GM12878 (cell line): ENCODE measurements around the gene STKLD1. TPM values are rescaled to one million over a fixed set of nuclear protein-coding genes. Genes with fewer than 3 reads are reported as not detected.

Source experiments
- BRCA1 ChIP-seq: IDR thresholded peaks from 2 replicates; pipeline ENCODE4 v1.6.1; 2011; ENCODE audit warnings: low read depth, low read length, improper control_type of control experiment
- CBX5 ChIP-seq: sonication (generic); IDR thresholded peaks from 2 replicates; pipeline ENCODE4 v1.6.1; 2016; ENCODE audit warnings: low read depth, moderate library complexity, mild to moderate bottlenecking, inconsistent platforms
- CHD1 ChIP-seq: IDR thresholded peaks from 2 replicates; pipeline ENCODE4 v1.6.1; 2012; ENCODE audit warnings: low read depth, low read length, improper control_type of control experiment
- FOXM1 ChIP-seq: IDR thresholded peaks from 2 replicates; pipeline ENCODE4 v1.6.1; 2012; ENCODE audit warnings: low read depth, mild to moderate bottlenecking, inconsistent platforms, low read length, moderate library complexity
- GABPA ChIP-seq: IDR thresholded peaks from 2 replicates; pipeline ENCODE4 v1.6.1; 2014; ENCODE audit warnings: antibody characterized with exemption, low read depth, mild to moderate bottlenecking, inconsistent platforms
- MEF2A ChIP-seq: IDR thresholded peaks from 2 replicates; pipeline ENCODE4 v1.6.1; 2011; ENCODE audit warnings: low read depth, mild to moderate bottlenecking, low read length, moderate library complexity; ENCODE audit not compliant: insufficient read depth
- PAX5 ChIP-seq: IDR thresholded peaks from 2 replicates; pipeline ENCODE4 v1.6.1; 2011; ENCODE audit warnings: low read depth, low read length, borderline replicate concordance
- POLR2A ChIP-seq: IDR thresholded peaks from 2 replicates; pipeline ENCODE4 v1.6.1; 2011; ENCODE audit warnings: low read depth, mild to moderate bottlenecking, low read length
- RAD51 ChIP-seq: fragments of 450-650 bp; IDR thresholded peaks from 2 replicates; pipeline ENCODE4 v1.6.1; 2016; ENCODE audit warnings: moderate library complexity, mild to moderate bottlenecking, inconsistent platforms
- SMAD1 ChIP-seq: fragments of 450-650 bp; IDR thresholded peaks from 2 replicates; pipeline ENCODE4 v1.6.1; 2018; ENCODE audit warnings: mild to moderate bottlenecking, low read depth; ENCODE audit not compliant: partially characterized antibody
- SUZ12 ChIP-seq: fragments of 200-600 bp; sonication (generic); IDR thresholded peaks from one replicate; pipeline ENCODE4 v1.6.1; 2018; ENCODE audit warnings: antibody characterized with exemption, mild to moderate bottlenecking; ENCODE audit not compliant: unreplicated experiment
- TAF1 ChIP-seq: IDR thresholded peaks from 2 replicates; pipeline ENCODE4 v1.6.1; 2011; ENCODE audit warnings: mild to moderate bottlenecking, low read depth, low read length, borderline replicate concordance
- ZNF217 ChIP-seq: fragments of 450-650 bp; IDR thresholded peaks from 2 replicates; pipeline ENCODE4 v1.6.1; 2017; ENCODE audit warnings: antibody characterized with exemption, mild to moderate bottlenecking
- polyA plus RNA-seq, 11 experiments: library from polyadenylated mRNA; depleted of rRNA in 4 of 11; unstranded in 6 of 11; stranded (reverse) in 5 of 11; fragments of >200 nt; fragmentation: Nextera tagmentation in 4 of 11; fragmentation: Illumina TruSeq in 1 of 11; extraction: Ambion mirVana in 4 of 11; extraction: Trizol in 1 of 11; gene quantifications; 1 replicate in 1 of 11; 2 replicates in 10 of 11; pipeline versions ENCODE4 v1.2.1 to v1.2.3, GENCODE V29; 2011 to 2016; ENCODE audit warnings: inconsistent platforms in 2 of 11, missing spikeins in 2 of 11, low read depth in 1 of 11
- total RNA-seq, 4 experiments: library from RNA; depleted of rRNA in 3 of 4; stranded (reverse); fragments of >200 nt in 3 of 4; fragmentation: Illumina TruSeq in 1 of 4; extraction: Trizol in 1 of 4; gene quantifications; 2 replicates each; pipeline versions ENCODE4 v1.2.1 to v1.2.3, GENCODE V29; 2013 to 2021
- TF ChIP-seq, protein P1 (sequence below): fragments of 450-650 bp; IDR thresholded peaks from 2 replicates; pipeline ENCODE4 v1.6.1; 2016; ENCODE audit warnings: mild to moderate bottlenecking
- TF ChIP-seq, protein P2 (sequence below): IDR thresholded peaks from 2 replicates; pipeline ENCODE4 v1.6.1; 2011; ENCODE audit warnings: borderline replicate concordance, low read depth, mild to moderate bottlenecking, moderate library complexity, mixed read lengths, low read length; ENCODE audit not compliant: insufficient read depth; ENCODE audit errors: extremely low read length
- TF ChIP-seq, protein P3 (sequence below): fragments of 450-650 bp; IDR thresholded peaks from 2 replicates; pipeline ENCODE4 v1.6.1; 2017; ENCODE audit warnings: borderline replicate concordance
- TF ChIP-seq, protein P4 (sequence below): IDR thresholded peaks from 2 replicates; pipeline ENCODE4 v1.6.1; 2012; ENCODE audit warnings: mild to moderate bottlenecking, low read depth, low read length
- TF ChIP-seq, protein P5 (sequence below): IDR thresholded peaks from 2 replicates; pipeline ENCODE4 v1.6.1; 2011; ENCODE audit warnings: borderline replicate concordance, low read depth, mild to moderate bottlenecking, moderate library complexity, low read length; ENCODE audit not compliant: insufficient read depth, poor library complexity, severe bottlenecking

The STKLD1 gene
- total and polyA plus RNA-seq, 10 of the 15 experiments (the other 5 are each of a cell fraction or from before 2014, with no cell fraction given): 0.07 to 0.40 (median 0.29) TPM; not detected in 4

DNA sequence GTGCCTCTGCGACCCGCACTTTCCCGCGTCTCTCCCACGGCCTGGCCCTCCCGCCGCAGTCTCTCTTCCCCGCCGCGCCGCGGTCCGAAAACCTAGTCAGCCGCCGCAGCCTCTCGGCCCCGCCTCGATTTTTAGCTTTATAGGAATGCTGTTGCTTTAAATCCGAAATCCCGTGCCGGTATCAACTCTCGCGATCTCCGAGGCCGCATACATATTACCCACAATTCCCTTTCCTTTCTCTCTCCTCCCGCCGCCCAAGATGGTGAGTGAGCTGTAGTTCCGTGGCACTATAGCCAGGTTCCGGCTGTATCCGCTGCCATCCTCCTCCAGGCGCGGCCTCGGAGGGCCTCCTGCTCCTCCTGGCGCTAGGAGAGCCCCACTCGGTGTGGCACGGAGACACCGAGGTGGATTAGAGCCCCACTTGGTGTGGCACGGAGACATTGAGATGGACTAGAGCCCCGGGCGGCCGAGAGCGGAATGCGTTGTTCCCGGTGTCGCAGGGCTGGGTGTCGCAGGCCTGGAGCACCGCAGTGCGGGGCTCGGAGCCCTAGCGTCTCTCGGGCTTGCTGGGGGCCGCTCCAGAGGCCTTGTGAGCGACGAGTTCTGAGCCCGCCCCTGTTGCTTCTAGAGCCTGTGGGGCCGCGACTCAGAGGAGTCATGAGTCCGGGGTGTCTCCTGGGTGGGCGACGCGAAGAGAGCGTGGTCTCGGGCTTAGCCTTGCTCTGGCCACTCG is 28.0 kb upstream of the STKLD1 start, which contains the start of the genes MED22 and RPL7A (continued):
- TF ChIP-seq, protein P1, sequence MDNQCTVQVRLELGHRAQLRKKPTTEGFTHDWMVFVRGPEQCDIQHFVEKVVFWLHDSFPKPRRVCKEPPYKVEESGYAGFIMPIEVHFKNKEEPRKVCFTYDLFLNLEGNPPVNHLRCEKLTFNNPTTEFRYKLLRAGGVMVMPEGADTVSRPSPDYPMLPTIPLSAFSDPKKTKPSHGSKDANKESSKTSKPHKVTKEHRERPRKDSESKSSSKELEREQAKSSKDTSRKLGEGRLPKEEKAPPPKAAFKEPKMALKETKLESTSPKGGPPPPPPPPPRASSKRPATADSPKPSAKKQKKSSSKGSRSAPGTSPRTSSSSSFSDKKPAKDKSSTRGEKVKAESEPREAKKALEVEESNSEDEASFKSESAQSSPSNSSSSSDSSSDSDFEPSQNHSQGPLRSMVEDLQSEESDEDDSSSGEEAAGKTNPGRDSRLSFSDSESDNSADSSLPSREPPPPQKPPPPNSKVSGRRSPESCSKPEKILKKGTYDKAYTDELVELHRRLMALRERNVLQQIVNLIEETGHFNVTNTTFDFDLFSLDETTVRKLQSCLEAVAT: peak; percentile 89
- TF ChIP-seq BRCA1 (peak; percentile 92), MEF2A (no peak), PAX5 (peak; percentile 40), RAD51 (no peak), GABPA (0 out of 2 replicates have a peak, but pooled peaks have one; percentile 35), FOXM1 (peak; percentile 78), CBX5 (no peak), POLR2A (peak; percentile 99), SMAD1 (peak; percentile 92), SUZ12 (no peak), ZNF217 (no peak), TAF1 (peak; percentile 100), CHD1 (peak; percentile 90)
- TF ChIP-seq, protein P2, sequence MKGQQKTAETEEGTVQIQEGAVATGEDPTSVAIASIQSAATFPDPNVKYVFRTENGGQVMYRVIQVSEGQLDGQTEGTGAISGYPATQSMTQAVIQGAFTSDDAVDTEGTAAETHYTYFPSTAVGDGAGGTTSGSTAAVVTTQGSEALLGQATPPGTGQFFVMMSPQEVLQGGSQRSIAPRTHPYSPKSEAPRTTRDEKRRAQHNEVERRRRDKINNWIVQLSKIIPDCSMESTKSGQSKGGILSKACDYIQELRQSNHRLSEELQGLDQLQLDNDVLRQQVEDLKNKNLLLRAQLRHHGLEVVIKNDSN: no peak
- TF ChIP-seq, protein P3, sequence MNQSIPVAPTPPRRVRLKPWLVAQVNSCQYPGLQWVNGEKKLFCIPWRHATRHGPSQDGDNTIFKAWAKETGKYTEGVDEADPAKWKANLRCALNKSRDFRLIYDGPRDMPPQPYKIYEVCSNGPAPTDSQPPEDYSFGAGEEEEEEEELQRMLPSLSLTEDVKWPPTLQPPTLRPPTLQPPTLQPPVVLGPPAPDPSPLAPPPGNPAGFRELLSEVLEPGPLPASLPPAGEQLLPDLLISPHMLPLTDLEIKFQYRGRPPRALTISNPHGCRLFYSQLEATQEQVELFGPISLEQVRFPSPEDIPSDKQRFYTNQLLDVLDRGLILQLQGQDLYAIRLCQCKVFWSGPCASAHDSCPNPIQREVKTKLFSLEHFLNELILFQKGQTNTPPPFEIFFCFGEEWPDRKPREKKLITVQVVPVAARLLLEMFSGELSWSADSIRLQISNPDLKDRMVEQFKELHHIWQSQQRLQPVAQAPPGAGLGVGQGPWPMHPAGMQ: peak; percentile 86
- TF ChIP-seq, protein P4, sequence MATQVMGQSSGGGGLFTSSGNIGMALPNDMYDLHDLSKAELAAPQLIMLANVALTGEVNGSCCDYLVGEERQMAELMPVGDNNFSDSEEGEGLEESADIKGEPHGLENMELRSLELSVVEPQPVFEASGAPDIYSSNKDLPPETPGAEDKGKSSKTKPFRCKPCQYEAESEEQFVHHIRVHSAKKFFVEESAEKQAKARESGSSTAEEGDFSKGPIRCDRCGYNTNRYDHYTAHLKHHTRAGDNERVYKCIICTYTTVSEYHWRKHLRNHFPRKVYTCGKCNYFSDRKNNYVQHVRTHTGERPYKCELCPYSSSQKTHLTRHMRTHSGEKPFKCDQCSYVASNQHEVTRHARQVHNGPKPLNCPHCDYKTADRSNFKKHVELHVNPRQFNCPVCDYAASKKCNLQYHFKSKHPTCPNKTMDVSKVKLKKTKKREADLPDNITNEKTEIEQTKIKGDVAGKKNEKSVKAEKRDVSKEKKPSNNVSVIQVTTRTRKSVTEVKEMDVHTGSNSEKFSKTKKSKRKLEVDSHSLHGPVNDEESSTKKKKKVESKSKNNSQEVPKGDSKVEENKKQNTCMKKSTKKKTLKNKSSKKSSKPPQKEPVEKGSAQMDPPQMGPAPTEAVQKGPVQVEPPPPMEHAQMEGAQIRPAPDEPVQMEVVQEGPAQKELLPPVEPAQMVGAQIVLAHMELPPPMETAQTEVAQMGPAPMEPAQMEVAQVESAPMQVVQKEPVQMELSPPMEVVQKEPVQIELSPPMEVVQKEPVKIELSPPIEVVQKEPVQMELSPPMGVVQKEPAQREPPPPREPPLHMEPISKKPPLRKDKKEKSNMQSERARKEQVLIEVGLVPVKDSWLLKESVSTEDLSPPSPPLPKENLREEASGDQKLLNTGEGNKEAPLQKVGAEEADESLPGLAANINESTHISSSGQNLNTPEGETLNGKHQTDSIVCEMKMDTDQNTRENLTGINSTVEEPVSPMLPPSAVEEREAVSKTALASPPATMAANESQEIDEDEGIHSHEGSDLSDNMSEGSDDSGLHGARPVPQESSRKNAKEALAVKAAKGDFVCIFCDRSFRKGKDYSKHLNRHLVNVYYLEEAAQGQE: peak; percentile 56; the same call in 1 of the 2 replicates
- TF ChIP-seq, protein P5, sequence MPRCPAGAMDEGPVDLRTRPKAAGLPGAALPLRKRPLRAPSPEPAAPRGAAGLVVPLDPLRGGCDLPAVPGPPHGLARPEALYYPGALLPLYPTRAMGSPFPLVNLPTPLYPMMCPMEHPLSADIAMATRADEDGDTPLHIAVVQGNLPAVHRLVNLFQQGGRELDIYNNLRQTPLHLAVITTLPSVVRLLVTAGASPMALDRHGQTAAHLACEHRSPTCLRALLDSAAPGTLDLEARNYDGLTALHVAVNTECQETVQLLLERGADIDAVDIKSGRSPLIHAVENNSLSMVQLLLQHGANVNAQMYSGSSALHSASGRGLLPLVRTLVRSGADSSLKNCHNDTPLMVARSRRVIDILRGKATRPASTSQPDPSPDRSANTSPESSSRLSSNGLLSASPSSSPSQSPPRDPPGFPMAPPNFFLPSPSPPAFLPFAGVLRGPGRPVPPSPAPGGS: peak; percentile 10
